Gastrocnemius medialis (tissue), 4 donors: ENCODE measurements around the gene PSKH1. TPM values are rescaled to one million over a fixed set of nuclear protein-coding genes. Genes with fewer than 3 reads are reported as not detected.
"Not testable (repeated sequence)": the region's sequence is repeated elsewhere in the genome, so short reads cannot be mapped to it uniquely, and the experiment has no call there.

Source experiments
- ATAC-seq, 2 donors: fragments of 150-250 bp; one replicate each; pipeline ENCODE4 v1.9.1; 2016
- DNase-seq, 2 donors: peaks; one replicate each; pipeline ENCODE4 v3.0.0-alpha.2; 2019
- H3K27ac ChIP-seq, 4 donors: fragments of 200-600 bp; sonication (generic); 1 replicate in 1 of 4; 2 replicates in 3 of 4; pipeline ENCODE4 v1.5.1; 2016 to 2018; ENCODE audit warnings: mild to moderate bottlenecking in 2 of 4, moderate library complexity in 1 of 4
- H3K27me3 ChIP-seq, 3 donors: fragments of 200-600 bp; sonication (generic) in 2 of 3; 1 replicate in 1 of 3; 2 replicates in 2 of 3; pipeline versions ENCODE4 v1.5.1 to v1.6.0; 2016 to 2019; ENCODE audit warnings: mild to moderate bottlenecking in 1 of 3, moderate library complexity in 1 of 3
- H3K36me3 ChIP-seq, 2 donors: fragments of 200-600 bp; sonication (generic) in 1 of 2; one replicate each; pipeline ENCODE4 v1.5.1; 2017 to 2018
- H3K4me1 ChIP-seq, 2 donors: fragments of 200-600 bp; sonication (generic) in 1 of 2; one replicate each; pipeline ENCODE4 v1.5.1; 2016 to 2017; ENCODE audit warnings: mild to moderate bottlenecking in 2 of 2
- H3K4me3 ChIP-seq, 4 donors: fragments of 200-600 bp; sonication (generic) in 3 of 4; 1 replicate in 1 of 4; 2 replicates in 3 of 4; pipeline ENCODE4 v1.5.1; 2016 to 2019; ENCODE audit warnings: mild to moderate bottlenecking in 2 of 4
- H3K9me3 ChIP-seq, 3 donors: fragments of 200-600 bp; sonication (generic) in 2 of 3; 1 replicate in 1 of 3; 2 replicates in 2 of 3; pipeline ENCODE4 v1.5.1; 2016 to 2019
- POLR2A ChIP-seq, 2 donors: fragments of 450-650 bp; IDR thresholded peaks; one replicate each; pipeline ENCODE4 v1.6.1; 2017; ENCODE audit warnings: antibody characterized with exemption in 2 of 2, mild to moderate bottlenecking in 2 of 2, moderate library complexity in 2 of 2
- in situ Hi-C, 4 donors: fragments of 200-750 bp; cut with MboI; loops; one replicate each; pipeline versions ENCODE4 v1.15.0 to v1.8.0; 2017; ENCODE audit warnings: low sequenced_read_pairs in 4 of 4
- intact Hi-C: fragments of 100-400 bp; cut with DNase I; formaldehyde crosslinking; loops from one replicate; pipeline ENCODE4 v1.15.1; 2023; ENCODE audit warnings: low total_unique reads
- total RNA-seq, 4 donors: library from RNA; depleted of rRNA; stranded (reverse); fragments of >200 nt; gene quantifications; one replicate each; pipeline versions ENCODE4 v1.1.0 to v1.2.3, GENCODE V29; 2016
- TF ChIP-seq, protein P1 (sequence below), 5 experiments: fragments of 450-650 bp in 3 of 5; fragments of 200-600 bp in 2 of 5; sonication (generic) in 2 of 5; IDR thresholded peaks in 4 of 5; conservative IDR thresholded peaks in 1 of 5; 1 replicate in 4 of 5; 2 replicates in 1 of 5; pipeline ENCODE4 v1.5.1; 2016 to 2019; ENCODE audit warnings: antibody characterized with exemption in 5 of 5, mild to moderate bottlenecking in 3 of 5, moderate library complexity in 3 of 5

Gene PSKH1
- total RNA-seq, 4 donors from 2014 or later: 4.1 to 12.7 (median 6.9) TPM

DNA sequence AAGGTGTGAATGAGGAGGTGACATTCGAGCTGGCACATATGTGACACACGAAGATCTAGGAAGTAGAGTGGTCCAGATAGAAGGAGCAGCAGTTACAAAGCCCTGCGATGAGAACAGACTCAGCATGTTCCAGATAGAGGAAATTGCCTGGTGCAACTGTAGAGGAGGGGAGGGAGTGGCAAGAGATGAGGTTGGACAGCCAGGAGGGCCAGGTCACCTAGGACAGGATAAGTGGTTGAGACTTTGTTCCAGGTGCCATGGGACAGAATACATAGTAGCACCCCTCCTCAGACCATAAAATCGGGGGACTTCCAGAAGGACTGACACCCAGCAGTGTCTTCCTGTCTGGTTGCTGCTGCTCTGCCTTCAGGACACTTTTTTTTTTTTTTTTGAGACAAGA, 34.6 kb upstream of the PSKH1 start:
- Histone ChIP-seq H3K4me3 (no peak overlapping the region), H3K4me1 (peaks cover 74 to 76% of the 10 kb centered on the region in 2 donors), H3K27me3 (no peaks in the 10 kb centered on the region), H3K9me3 (no peaks in the 10 kb centered on the region), H3K36me3 (no peaks in the 10 kb centered on the region), H3K27ac (peak overlapping the region; percentile 93 to 99 (median 97))
- ATAC-seq (peak; percentile 4 to 13), DNase-seq (peak in 1 of 2 donors; percentile 50)
- in situ Hi-C loops: no loop called here
- TF ChIP-seq, protein P1, sequence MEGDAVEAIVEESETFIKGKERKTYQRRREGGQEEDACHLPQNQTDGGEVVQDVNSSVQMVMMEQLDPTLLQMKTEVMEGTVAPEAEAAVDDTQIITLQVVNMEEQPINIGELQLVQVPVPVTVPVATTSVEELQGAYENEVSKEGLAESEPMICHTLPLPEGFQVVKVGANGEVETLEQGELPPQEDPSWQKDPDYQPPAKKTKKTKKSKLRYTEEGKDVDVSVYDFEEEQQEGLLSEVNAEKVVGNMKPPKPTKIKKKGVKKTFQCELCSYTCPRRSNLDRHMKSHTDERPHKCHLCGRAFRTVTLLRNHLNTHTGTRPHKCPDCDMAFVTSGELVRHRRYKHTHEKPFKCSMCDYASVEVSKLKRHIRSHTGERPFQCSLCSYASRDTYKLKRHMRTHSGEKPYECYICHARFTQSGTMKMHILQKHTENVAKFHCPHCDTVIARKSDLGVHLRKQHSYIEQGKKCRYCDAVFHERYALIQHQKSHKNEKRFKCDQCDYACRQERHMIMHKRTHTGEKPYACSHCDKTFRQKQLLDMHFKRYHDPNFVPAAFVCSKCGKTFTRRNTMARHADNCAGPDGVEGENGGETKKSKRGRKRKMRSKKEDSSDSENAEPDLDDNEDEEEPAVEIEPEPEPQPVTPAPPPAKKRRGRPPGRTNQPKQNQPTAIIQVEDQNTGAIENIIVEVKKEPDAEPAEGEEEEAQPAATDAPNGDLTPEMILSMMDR (IDR thresholded peaks at IDR 0.05 in 4 of 5, conservative IDR thresholded peaks at IDR 0.05 in 1 of 5): no peak
- no peak for TF ChIP-seq POLR2A (IDR thresholded peaks at IDR 0.05)
- intact Hi-C loops: no loop called here

GRCh38 chr16:67860589-67861398, 32.3 kb upstream of the PSKH1 start:
- DNase-seq (peak; percentile 70), ATAC-seq (peak; percentile 13 to 18)
- no peaks in the 10 kb centered on the region for H3K27me3 ChIP-seq
- H3K4me1 ChIP-seq: peaks cover 82 to 86% of the 10 kb centered on the region in 2 donors
- H3K4me3 ChIP-seq: no peak overlapping the region
- peak overlapping the region; percentile 93 to 99 (median 97) for H3K27ac ChIP-seq
- peaks cover 0 to 8% of the 10 kb centered on the region in 2 donors for H3K36me3 ChIP-seq
- TF ChIP-seq POLR2A (IDR thresholded peaks at IDR 0.05): peak in 1 of 2 donors; percentile 36
- TF ChIP-seq, protein P1 (IDR thresholded peaks at IDR 0.05 in 4 of 5, conservative IDR thresholded peaks at IDR 0.05 in 1 of 5): no peak
- intact Hi-C loops: no loop called here
- H3K9me3 ChIP-seq: no peaks in the 10 kb centered on the region
- in situ Hi-C loops: no loop called here

- TF ChIP-seq, protein P1 (IDR thresholded peaks at IDR 0.05 in 4 of 5, conservative IDR thresholded peaks at IDR 0.05 in 1 of 5): no peak
- no peak for TF ChIP-seq POLR2A (IDR thresholded peaks at IDR 0.05)
- H3K27me3 ChIP-seq: no peaks in the 10 kb centered on the region
- ATAC-seq (no peak), DNase-seq (no peak)
- peak overlapping the region; percentile 93 to 99 (median 97) for H3K27ac ChIP-seq
- peaks cover 0 to 18% of the 10 kb centered on the region in 2 donors for H3K36me3 ChIP-seq
- H3K4me1 ChIP-seq: peaks cover 71 to 75% of the 10 kb centered on the region in 2 donors
- intact Hi-C loops (no loop called here), in situ Hi-C loops (no loop called here)
- no peak overlapping the region for H3K4me3 ChIP-seq
- no peaks in the 10 kb centered on the region for H3K9me3 ChIP-seq
Measured at GRCh38 chr16:67861877-67862276, 31.2 kb upstream of the PSKH1 start.

DNA sequence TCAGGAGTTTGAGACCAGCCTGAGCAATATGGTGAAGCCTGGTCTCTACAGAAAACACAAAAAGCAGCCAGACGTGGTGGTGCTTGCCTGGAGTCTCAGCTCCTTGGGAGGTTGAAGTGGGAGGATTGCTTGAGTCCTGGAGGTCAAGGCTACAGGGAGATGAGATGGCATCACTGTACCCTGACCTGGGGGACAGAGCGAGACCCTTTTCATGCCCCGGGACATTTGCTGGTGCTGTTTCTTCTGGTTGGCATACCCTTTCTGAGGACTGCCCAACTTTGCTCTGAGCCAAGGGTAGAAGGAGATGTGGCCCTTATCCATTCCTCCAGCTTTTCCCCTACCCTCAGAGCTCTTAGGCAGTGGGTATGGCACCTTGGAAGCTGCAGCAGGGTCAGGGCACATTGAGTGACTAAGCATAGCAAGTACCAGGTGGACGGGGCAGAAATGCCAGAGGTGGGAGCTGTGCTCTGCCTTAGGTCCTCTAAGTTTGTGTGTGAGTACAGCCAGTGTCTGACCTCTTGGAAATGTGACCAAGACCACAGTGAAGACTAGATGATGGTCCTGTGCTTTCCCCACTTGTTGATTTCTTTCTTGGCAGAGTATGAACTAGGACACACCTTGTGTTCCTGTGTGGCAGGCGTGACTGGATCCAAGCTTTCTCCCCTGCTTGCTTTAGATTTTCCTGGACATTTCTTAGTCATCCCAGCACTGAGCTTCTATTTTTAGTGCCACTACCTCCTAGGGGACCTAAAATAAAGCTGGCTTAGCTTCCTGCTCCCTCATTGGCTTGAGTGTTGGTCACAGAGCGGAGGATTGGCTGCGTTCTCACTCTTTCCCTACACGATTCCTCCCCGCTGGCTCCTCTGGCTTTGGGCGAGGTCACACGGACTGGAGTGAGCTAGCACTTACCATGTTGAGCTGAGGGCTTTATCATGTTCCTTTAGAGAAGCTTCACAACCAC, 30.2 kb upstream of the PSKH1 start:
- DNase-seq (peak; percentile 91 to 95), ATAC-seq (peak; percentile 90 to 91)
- H3K4me1 ChIP-seq: peaks cover 62 to 67% of the 10 kb centered on the region in 2 donors
- peak overlapping the region in 1 of 4 donors; percentile 39 for H3K4me3 ChIP-seq
- in situ Hi-C loops: no loop called here
- no peaks in the 10 kb centered on the region for H3K9me3 ChIP-seq
- intact Hi-C loops: loop anchor here (1.0 kb wide), 1 partner anchor 21 kb away; the partner anchor contains the start of gene THAP11
- H3K27ac ChIP-seq: peak overlapping the region; percentile 93 to 99 (median 97)
- no peaks in the 10 kb centered on the region for H3K27me3 ChIP-seq
- H3K36me3 ChIP-seq: peaks cover 0 to 29% of the 10 kb centered on the region in 2 donors
- TF ChIP-seq POLR2A (IDR thresholded peaks at IDR 0.05): peak; percentile 79 to 82
- TF ChIP-seq, protein P1 (IDR thresholded peaks at IDR 0.05 in 4 of 5, conservative IDR thresholded peaks at IDR 0.05 in 1 of 5): no peak

DNA sequence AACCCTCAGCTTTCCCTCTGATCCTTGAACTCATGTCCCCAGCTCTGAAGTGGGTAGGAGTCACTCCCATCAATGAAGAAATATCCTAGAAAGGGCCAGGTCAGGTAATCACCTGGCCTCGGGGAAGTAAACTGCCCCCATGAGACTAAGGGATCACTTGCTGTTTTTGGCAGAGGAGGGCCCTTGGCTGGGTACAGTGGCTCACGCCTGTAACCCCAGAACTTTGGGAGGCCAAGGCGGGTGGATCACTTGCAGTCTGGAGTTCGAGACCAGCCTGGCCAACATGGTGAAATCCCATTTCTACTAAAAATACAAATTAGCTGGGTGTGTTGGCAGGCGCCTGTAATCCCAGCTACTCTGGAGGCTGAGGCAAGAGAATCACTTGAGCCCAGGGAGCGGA, 29.0 kb upstream of the PSKH1 start:
- DNase-seq: peak in 1 of 2 donors; percentile 46
- ATAC-seq, in situ Hi-C loops, intact Hi-C loops, H3K27me3 ChIP-seq, H3K9me3 ChIP-seq: not testable (repeated sequence)
- peak overlapping the region in 1 of 4 donors; percentile 39 for H3K4me3 ChIP-seq
- H3K36me3 ChIP-seq: peaks cover 0 to 40% of the 10 kb centered on the region in 2 donors
- peaks cover 51 to 56% of the 10 kb centered on the region in 2 donors for H3K4me1 ChIP-seq
- H3K27ac ChIP-seq: peak overlapping the region; percentile 93 to 99 (median 97)
